Measurements from ENCODE around the gene LY6G5C. TPM values are rescaled to one million over a fixed set of nuclear protein-coding genes. Genes with fewer than 3 reads are reported as not detected.

LY6G5C gene
- total and polyA plus RNA-seq, 9 of the 15 experiments (the other 6 are each of a cell fraction or from before 2014, with no cell fraction given): 0.10 to 0.67 (median 0.46) TPM; not detected in 4

GRCh38 chr6:31659649-31660380, 21.1 kb downstream of the LY6G5C start (continued):
- TF ChIP-seq ZNF639 (CRISPR knock-in tag; conservative IDR thresholded peaks at IDR 0.05 in 1 of 2, IDR thresholded peaks at IDR 0.05 in 1 of 2) (no peak), CC2D1A (IDR thresholded peaks at IDR 0.05) (peak; percentile 36; the same call in 1 of the 2 replicates), MECOM (CRISPR knock-in tag; IDR thresholded peaks at IDR 0.05) (peak; percentile 3; the same call in 1 of the 2 replicates), MAZ (CRISPR knock-in tag; conservative IDR thresholded peaks at IDR 0.05 in 1 of 2, IDR thresholded peaks at IDR 0.05 in 1 of 2) (peak in 1 of 2 experiments; percentile 72; a peak in 2 of 4 replicates), ZNF232 (CRISPR knock-in tag; IDR thresholded peaks at IDR 0.05) (0 out of 2 replicates have a peak, but pooled peaks have one; percentile 82), SPI1 (IDR thresholded peaks at IDR 0.05; ENCODE audit: borderline replicate concordance, low read depth, low read length) (peak; percentile 92), E2F4 (CRISPR knock-in tag; IDR thresholded peaks at IDR 0.05; ENCODE audit: low read depth) (peak; percentile 64; the same call in 1 of the 2 replicates), SMAD4 (CRISPR knock-in tag; conservative IDR thresholded peaks at IDR 0.05) (peak; percentile 58), ZNF263 (CRISPR knock-in tag; IDR thresholded peaks at IDR 0.05; ENCODE audit: borderline replicate concordance) (peak; percentile 82), FOXA3 (CRISPR knock-in tag; conservative IDR thresholded peaks at IDR 0.05 in 1 of 2, IDR thresholded peaks at IDR 0.05 in 1 of 2) (peak in 1 of 2 experiments; percentile 36; a peak in 1 of 4 replicates), ARID4B (CRISPR knock-in tag; IDR thresholded peaks at IDR 0.05) (peak; percentile 75; the same call in 1 of the 2 replicates), ZBTB2 (IDR thresholded peaks at IDR 0.05) (peak; percentile 55), ZC3H8 (IDR thresholded peaks at IDR 0.05) (0 out of 2 replicates have a peak, but pooled peaks have one; percentile 64), UBTF (IDR thresholded peaks at IDR 0.05; ENCODE audit: borderline replicate concordance in 1 of 2, low read depth in 2 of 2, low read length in 2 of 2) (peak; percentile 33 to 72; a peak in 1 of 4 replicates)
